Measurements from ENCODE around the gene HLA-A.
A peak's percentile ranks its signal among the peaks of the same experiment; 100 is the strongest.

Gene HLA-A

GRCh38 chr6:29935273-29935955 lies 6.9 kb upstream of the HLA-A start:
- no peak for DNase-seq

GRCh38 chr6:29938746-29939508 lies 3.4 kb upstream of the HLA-A start:
- no peak for DNase-seq

GRCh38 chr6:29941016-29941415 lies 1.3 kb upstream of the HLA-A start:
- peak; percentile 46 to 73 (median 64) for DNase-seq

- DNase-seq = peak in 3 of 4 experiments; percentile 54 to 64 (median 59)
Observed at GRCh38 chr6:29941471-29941870, 861 bp upstream of the HLA-A start.

- DNase-seq = no peak
Observed at GRCh38 chr6:29941916-29942274, 437 bp upstream of the HLA-A start.

GRCh38 chr6:29943053-29943966 lies 978 bp downstream of the HLA-A start:
- DNase-seq = peak in 3 of 4 experiments; percentile 35 to 51 (median 40)

- no peak for DNase-seq
Observed at GRCh38 chr6:29945281-29945820, 3.0 kb downstream of the HLA-A start.

GRCh38 chr6:29946223-29947076 lies 4.1 kb downstream of the HLA-A start:
- no peak for DNase-seq

GRCh38 chr6:29947077-29947980 lies 5.0 kb downstream of the HLA-A start:
- DNase-seq = no peak

- no peak for DNase-seq
Observed at GRCh38 chr6:29948277-29948676, 5.9 kb downstream of the HLA-A start.

- no peak for DNase-seq
Observed at GRCh38 chr6:29949934-29950333, 7.6 kb downstream of the HLA-A start.

GRCh38 chr6:29951882-29952281 lies 9.6 kb downstream of the HLA-A start:
- no peak for DNase-seq

- DNase-seq = peak in 2 of 4 experiments; percentile 37 to 46
Observed at GRCh38 chr6:29953001-29953441, 10.7 kb downstream of the HLA-A start.

- DNase-seq = peak in 2 of 4 experiments; percentile 73 to 76
Observed at GRCh38 chr6:29953686-29954085, 11.4 kb downstream of the HLA-A start.

- DNase-seq = no peak
Observed at GRCh38 chr6:29954272-29954671, 11.9 kb downstream of the HLA-A start.

- DNase-seq = no peak
Observed at GRCh38 chr6:29955783-29956182, 13.5 kb downstream of the HLA-A start.

- DNase-seq = no peak
Observed at GRCh38 chr6:29956518-29956917, 14.2 kb downstream of the HLA-A start.

- no peak for DNase-seq
Observed at GRCh38 chr6:29958046-29958445, 15.7 kb downstream of the HLA-A start.

GRCh38 chr6:29958921-29959320 lies 16.6 kb downstream of the HLA-A start:
- DNase-seq = peak in 3 of 4 experiments; percentile 43 to 66 (median 55)

GRCh38 chr6:29959467-29959866 lies 17.1 kb downstream of the HLA-A start:
- peak in 3 of 4 experiments; percentile 44 to 66 (median 55) for DNase-seq

- no peak for DNase-seq
Observed at GRCh38 chr6:29961966-29962365, 19.6 kb downstream of the HLA-A start.
